Thyroid gland (tissue), 4 donors: Measurements from ENCODE around the gene KLF13. TPM values are rescaled to one million over a fixed set of nuclear protein-coding genes. Genes with fewer than 3 reads are reported as not detected.

ENCODE experiments used
- DNase-seq, 2 donors: peaks; one replicate each; pipeline ENCODE4 v3.0.0-alpha.2; 2019
- H3K27ac ChIP-seq, 3 donors: fragments of 200-600 bp; sonication (generic); 1 replicate in 2 of 3; 2 replicates in 1 of 3; pipeline ENCODE4 v1.5.1; 2016 to 2019; ENCODE audit warnings: mild to moderate bottlenecking in 1 of 3, moderate library complexity in 1 of 3
- H3K27me3 ChIP-seq: fragments of 200-600 bp; sonication (generic); one replicate; pipeline ENCODE4 v1.5.1; 2019
- H3K36me3 ChIP-seq, 2 donors: fragments of 200-600 bp; sonication (generic); one replicate each; pipeline ENCODE4 v1.5.1; 2016 to 2019
- H3K4me1 ChIP-seq, 2 donors: fragments of 200-600 bp; sonication (generic); one replicate each; pipeline ENCODE4 v1.5.1; 2017 to 2019
- H3K4me3 ChIP-seq, 3 donors: fragments of 200-600 bp; sonication (generic); replicated peaks in 1 of 3; 1 replicate in 2 of 3; 2 replicates in 1 of 3; pipeline ENCODE4 v1.5.1; 2016; ENCODE audit warnings: mild to moderate bottlenecking in 1 of 3
- H3K9me3 ChIP-seq: fragments of 200-600 bp; sonication (generic); one replicate; pipeline ENCODE4 v1.5.1; 2017
- POLR2A ChIP-seq, 2 donors: fragments of 450-650 bp; IDR thresholded peaks; one replicate each; pipeline ENCODE4 v1.6.1; 2017; ENCODE audit warnings: antibody characterized with exemption in 2 of 2, mild to moderate bottlenecking in 2 of 2, moderate library complexity in 1 of 2
- WGBS, 2 donors: methylation state at CpG; one replicate each; pipeline ENCODE4 v1.1.5; 2017; 5-methylcytosine and 5-hydroxymethylcytosine counted together
- intact Hi-C: fragments of 100-400 bp; cut with DNase I; formaldehyde crosslinking; loops from one replicate; pipeline ENCODE4 v1.15.1; 2023
- total RNA-seq, 4 donors: library from RNA; depleted of rRNA; stranded (reverse); fragments of >200 nt; gene quantifications; one replicate each; pipeline ENCODE4 v1.2.3, GENCODE V29; 2016
- TF ChIP-seq, protein P1 (sequence below), 6 experiments: fragments of 200-600 bp in 3 of 6; fragments of 450-650 bp in 3 of 6; sonication (generic) in 3 of 6; IDR thresholded peaks; one replicate each; pipeline ENCODE4 v1.5.1; 2016 to 2019; ENCODE audit warnings: antibody characterized with exemption in 6 of 6, mild to moderate bottlenecking in 2 of 6, inconsistent platforms in 1 of 6, moderate library complexity in 1 of 6

Gene KLF13
- total RNA-seq, 4 donors from 2014 or later = 84.0 to 117 (median 97.6) TPM

DNA sequence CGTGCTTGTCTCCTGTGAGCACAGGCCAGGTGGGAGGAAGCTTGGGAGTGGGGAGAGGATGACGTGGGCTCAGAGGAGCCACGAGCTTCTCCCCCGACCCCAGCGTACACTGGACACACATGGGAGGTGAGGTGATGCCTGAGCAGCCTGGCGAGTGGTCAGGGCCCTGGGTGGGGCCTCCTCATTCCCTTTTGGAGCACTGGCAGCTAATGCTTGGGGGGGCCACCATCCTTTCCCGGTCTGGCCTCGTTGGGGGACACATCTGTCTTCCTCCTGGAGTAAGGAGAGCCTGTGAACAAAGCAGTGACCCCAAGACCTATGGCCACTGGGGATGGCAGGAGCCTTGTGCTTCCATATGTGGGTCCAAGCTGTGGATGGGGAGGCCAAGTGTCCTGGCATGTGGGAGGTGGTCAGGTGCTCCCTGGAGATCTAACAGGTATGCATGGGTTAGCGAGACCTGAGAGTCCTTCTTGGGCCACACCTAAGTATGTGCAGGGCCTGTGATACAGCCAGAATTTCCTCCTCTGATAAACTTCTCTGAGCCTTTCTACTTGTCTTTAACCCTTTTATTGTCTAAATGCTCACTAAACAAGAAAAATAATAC lies 9.5 kb downstream of the KLF13 start:
- Histone ChIP-seq H3K27me3 (no peaks in the 10 kb centered on the region), H3K36me3 (no peaks in the 10 kb centered on the region), H3K4me1 (peaks cover 95 to 100% of the 10 kb centered on the region in 2 donors), H3K9me3 (no peaks in the 10 kb centered on the region), H3K27ac (peak overlapping the region; percentile 95 to 100 (median 100)), H3K4me3 (no peak overlapping the region)
- TF ChIP-seq, protein P1, sequence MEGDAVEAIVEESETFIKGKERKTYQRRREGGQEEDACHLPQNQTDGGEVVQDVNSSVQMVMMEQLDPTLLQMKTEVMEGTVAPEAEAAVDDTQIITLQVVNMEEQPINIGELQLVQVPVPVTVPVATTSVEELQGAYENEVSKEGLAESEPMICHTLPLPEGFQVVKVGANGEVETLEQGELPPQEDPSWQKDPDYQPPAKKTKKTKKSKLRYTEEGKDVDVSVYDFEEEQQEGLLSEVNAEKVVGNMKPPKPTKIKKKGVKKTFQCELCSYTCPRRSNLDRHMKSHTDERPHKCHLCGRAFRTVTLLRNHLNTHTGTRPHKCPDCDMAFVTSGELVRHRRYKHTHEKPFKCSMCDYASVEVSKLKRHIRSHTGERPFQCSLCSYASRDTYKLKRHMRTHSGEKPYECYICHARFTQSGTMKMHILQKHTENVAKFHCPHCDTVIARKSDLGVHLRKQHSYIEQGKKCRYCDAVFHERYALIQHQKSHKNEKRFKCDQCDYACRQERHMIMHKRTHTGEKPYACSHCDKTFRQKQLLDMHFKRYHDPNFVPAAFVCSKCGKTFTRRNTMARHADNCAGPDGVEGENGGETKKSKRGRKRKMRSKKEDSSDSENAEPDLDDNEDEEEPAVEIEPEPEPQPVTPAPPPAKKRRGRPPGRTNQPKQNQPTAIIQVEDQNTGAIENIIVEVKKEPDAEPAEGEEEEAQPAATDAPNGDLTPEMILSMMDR (IDR thresholded peaks at IDR 0.05) = no peak
- no peak for TF ChIP-seq POLR2A (IDR thresholded peaks at IDR 0.05)
- peak; percentile 57 to 81 for DNase-seq
- intact Hi-C loops = no loop called here
- WGBS, 2 donors = 38 to 41% methylated on average over 3 to 7 of the region's 9 CpGs

DNA sequence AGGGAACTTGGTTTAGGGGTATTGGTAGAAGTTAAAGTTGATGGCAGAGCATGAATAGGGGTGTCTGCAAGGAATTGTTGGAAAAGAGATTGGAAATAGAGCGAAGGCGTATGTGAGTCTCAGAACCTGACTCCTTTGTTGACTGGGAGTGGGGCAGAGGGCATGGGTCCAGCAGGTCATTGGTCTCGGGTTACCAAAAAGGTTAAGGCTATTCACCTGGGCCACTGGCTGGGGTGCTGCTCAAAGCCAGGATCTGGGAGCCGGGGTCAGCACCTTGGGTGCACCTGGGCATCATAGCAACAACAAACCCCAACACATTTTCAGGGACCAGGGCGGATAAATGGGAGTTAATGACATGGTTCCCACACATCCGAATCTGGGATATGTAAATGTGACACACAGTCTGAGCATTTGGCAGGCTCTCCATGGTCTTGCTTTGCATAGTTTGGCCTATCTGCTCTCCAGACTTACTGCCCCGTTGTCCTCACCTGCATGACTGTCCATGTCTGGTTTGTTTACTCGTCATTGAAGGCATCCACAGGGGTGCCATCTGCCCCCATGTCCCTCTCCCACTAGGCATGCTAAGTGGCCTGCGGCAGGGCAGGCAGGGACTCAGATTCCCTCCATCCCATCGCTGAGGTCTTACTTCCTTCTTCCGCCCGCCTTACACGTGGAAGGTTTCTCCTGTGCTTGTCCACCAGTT lies 10.1 kb downstream of the KLF13 start:
- intact Hi-C loops = no loop called here
- no peaks in the 10 kb centered on the region for H3K27me3 ChIP-seq
- no peak overlapping the region for H3K4me3 ChIP-seq
- peaks cover 95 to 100% of the 10 kb centered on the region in 2 donors for H3K4me1 ChIP-seq
- H3K36me3 ChIP-seq = no peaks in the 10 kb centered on the region
- no peak for TF ChIP-seq POLR2A (IDR thresholded peaks at IDR 0.05)
- TF ChIP-seq, protein P1 (IDR thresholded peaks at IDR 0.05) = no peak
- H3K27ac ChIP-seq = peak overlapping the region; percentile 95 to 100 (median 100)
- DNase-seq = peak in 1 of 2 donors; percentile 31
- no peaks in the 10 kb centered on the region for H3K9me3 ChIP-seq
- 71 to 79% methylated on average over 9 to 13 of the region's 13 CpGs for WGBS, 2 donors

DNA sequence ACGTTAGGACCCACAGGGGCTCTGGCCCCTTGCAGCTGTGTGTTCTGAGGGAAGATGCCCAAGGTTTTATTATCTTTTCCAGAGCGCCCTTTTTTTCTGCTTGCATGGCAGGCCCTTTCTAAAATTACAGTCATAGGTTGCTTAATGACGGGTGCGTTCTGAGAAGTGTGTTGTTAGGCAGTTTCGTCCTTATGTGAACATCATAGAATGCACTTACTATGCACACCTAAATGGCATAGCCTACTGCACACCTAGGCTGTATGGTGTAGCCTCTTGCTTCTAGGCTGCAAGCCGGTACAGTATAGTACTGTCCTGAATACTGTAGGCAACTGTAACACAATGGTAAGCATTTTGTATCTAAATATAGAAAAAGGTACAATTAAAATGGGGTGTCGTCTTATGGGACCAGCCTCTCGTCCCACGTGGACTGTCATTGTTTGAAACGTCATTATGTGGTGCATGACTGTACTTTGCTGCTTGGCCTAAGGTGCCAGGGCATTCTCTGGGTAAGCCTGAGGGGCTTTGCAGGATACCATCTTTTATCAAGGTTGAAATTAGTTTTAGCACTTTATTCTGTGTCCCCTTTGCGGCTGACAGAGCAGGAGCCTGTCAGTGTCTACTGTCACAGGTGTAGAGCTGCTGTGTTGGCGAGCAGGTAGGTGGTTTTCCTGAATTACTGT lies 10.9 kb downstream of the KLF13 start:
- peaks cover 93 to 100% of the 10 kb centered on the region in 2 donors for H3K4me1 ChIP-seq
- WGBS, 2 donors = 79 to 81% methylated on average over 12 of the region's 12 CpGs
- H3K27me3 ChIP-seq = no peaks in the 10 kb centered on the region
- DNase-seq = no peak
- intact Hi-C loops = no loop called here
- no peak overlapping the region for H3K4me3 ChIP-seq
- H3K36me3 ChIP-seq = no peaks in the 10 kb centered on the region
- H3K9me3 ChIP-seq = no peaks in the 10 kb centered on the region
- no peak for TF ChIP-seq POLR2A (IDR thresholded peaks at IDR 0.05)
- TF ChIP-seq, protein P1 (IDR thresholded peaks at IDR 0.05) = no peak
- H3K27ac ChIP-seq = peak overlapping the region; percentile 95 to 100 (median 100)

DNA sequence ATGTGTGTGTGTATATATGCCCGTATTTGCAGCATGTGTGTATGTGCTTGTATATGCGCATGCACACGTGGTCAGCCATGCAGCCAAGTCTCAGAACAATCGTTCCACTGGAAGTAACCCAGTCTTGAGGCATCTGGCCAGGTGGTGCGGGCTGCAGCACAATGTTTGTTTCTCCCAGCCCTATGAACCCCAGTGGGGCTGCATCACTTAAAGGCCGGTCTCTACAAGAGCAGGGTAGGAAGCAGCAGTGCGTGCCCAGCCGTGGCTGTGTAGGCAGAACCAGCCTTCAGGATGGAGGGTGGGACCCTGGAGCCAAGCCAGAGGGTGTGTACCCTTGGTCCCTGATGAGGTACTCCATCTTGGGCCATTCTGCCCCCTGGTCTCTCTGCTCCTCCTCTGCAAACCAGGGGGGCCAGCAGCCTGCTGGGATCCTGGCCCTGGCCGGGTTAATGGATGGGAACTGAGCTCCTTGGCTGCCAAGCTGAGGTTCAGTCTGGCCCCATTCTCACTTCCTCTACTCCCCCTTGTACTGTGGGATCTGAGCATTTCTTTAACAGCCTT lies 11.8 kb downstream of the KLF13 start:
- Histone ChIP-seq H3K4me1 (peaks cover 95 to 100% of the 10 kb centered on the region in 2 donors), H3K9me3 (no peaks in the 10 kb centered on the region), H3K27ac (peak overlapping the region; percentile 95 to 100 (median 100)), H3K36me3 (no peaks in the 10 kb centered on the region), H3K27me3 (no peaks in the 10 kb centered on the region), H3K4me3 (no peak overlapping the region)
- 6 to 15% methylated on average over 5 to 6 of the region's 9 CpGs for WGBS, 2 donors
- peak; percentile 88 to 89 for DNase-seq
- intact Hi-C loops = no loop called here
- TF ChIP-seq, protein P1 (IDR thresholded peaks at IDR 0.05) = no peak
- peak in 1 of 2 donors; percentile 33 for TF ChIP-seq POLR2A (IDR thresholded peaks at IDR 0.05)
